SK-N-SH (cell line): ENCODE data around the gene STRADA. TPM values are rescaled to one million over a fixed set of nuclear protein-coding genes. Genes with fewer than 3 reads are reported as not detected.

ENCODE experiments used
- CTCF ChIA-PET: fragments of 300-600, 350-600 bp; formaldehyde crosslinking; extraction: SDS; loops from one replicate; lab custom pipeline; 2021; lab: Yijun Ruan, JAX
- POLR2A ChIA-PET: fragments of 350-600 bp; sonication (Branson Sonifier 250); formaldehyde crosslinking; extraction: SDS; loops from one replicate; lab custom pipeline; 2020; ENCODE audit warnings: antibody characterized with exemption, inconsistent platforms; lab: Yijun Ruan, JAX
- DNase-seq: peaks from one replicate; pipeline ENCODE4 v3.0.0; 2012
- H2AFZ ChIP-seq: fragments of 200-600 bp; sonication (generic); 2 replicates; pipeline ENCODE4 v1.8.1; 2016; ENCODE audit warnings: antibody characterized with exemption, mild to moderate bottlenecking, low read depth
- H3F3A ChIP-seq: fragments of 200-600 bp; sonication (generic); replicated peaks from 2 replicates; pipeline ENCODE3; 2016; ENCODE audit warnings: antibody characterized with exemption, mild to moderate bottlenecking; ENCODE audit not compliant: insufficient read depth
- H3K27ac ChIP-seq, 2 experiments: fragments of 200-500 bp in 1 of 2; fragments of 200-600 bp in 1 of 2; sonication (Bioruptor generic) in 1 of 2; sonication (generic), shearing (Covaris generic) in 1 of 2; 2 replicates each; pipeline versions ENCODE4 v1.5.1 to v1.6.1; 2014 to 2016; ENCODE audit warnings: low read depth in 2 of 2, inconsistent platforms in 1 of 2, low read length in 1 of 2, mild to moderate bottlenecking in 1 of 2, mixed read lengths in 1 of 2
- H3K27me3 ChIP-seq: fragments of 200-600 bp; sonication (generic), shearing (Covaris generic); 2 replicates; pipeline ENCODE4 v1.6.1; 2016; ENCODE audit warnings: mixed run types; ENCODE audit not compliant: insufficient read depth
- H3K36me3 ChIP-seq, 2 experiments: fragments of 200-500 bp in 1 of 2; fragments of 200-600 bp in 1 of 2; sonication (Bioruptor generic) in 1 of 2; sonication (generic) in 1 of 2; replicated peaks in 1 of 2; 2 replicates each; pipeline versions ENCODE3 to v1.5.1; 2014 to 2016; ENCODE audit warnings: low read length in 1 of 2, mild to moderate bottlenecking in 1 of 2; ENCODE audit not compliant: insufficient read depth in 2 of 2, control insufficient read depth in 1 of 2
- H3K4me1 ChIP-seq, 2 experiments: fragments of 200-500 bp in 1 of 2; fragments of 200-600 bp in 1 of 2; sonication (Bioruptor generic) in 1 of 2; sonication (generic), shearing (Covaris generic) in 1 of 2; 2 replicates each; pipeline versions ENCODE4 v1.5.1 to v1.6.1; 2014 to 2016; ENCODE audit warnings: low read depth in 1 of 2, low read length in 1 of 2, mixed run types in 1 of 2; ENCODE audit not compliant: insufficient read depth in 2 of 2, control insufficient read depth in 1 of 2
- H3K4me2 ChIP-seq: fragments of 200-600 bp; sonication (generic), shearing (Covaris generic); 2 replicates; pipeline ENCODE4 v1.6.1; 2017; ENCODE audit warnings: mixed run types
- H3K4me3 ChIP-seq, 2 experiments: fragments of 200-500 bp in 1 of 2; fragments of 200-600 bp in 1 of 2; sonication (Bioruptor generic) in 1 of 2; sonication (generic), shearing (Covaris generic) in 1 of 2; 2 replicates each; pipeline versions ENCODE4 v1.5.1 to v1.8.1; 2014 to 2016; ENCODE audit warnings: low read depth in 2 of 2, inconsistent platforms in 1 of 2, low read length in 1 of 2, mild to moderate bottlenecking in 1 of 2, mixed read lengths in 1 of 2, moderate library complexity in 1 of 2
- H3K79me2 ChIP-seq: fragments of 200-600 bp; sonication (generic); 2 replicates; pipeline ENCODE4 v1.8.1; 2017; ENCODE audit warnings: mild to moderate bottlenecking; ENCODE audit not compliant: insufficient read depth
- H3K9ac ChIP-seq: fragments of 200-600 bp; sonication (generic); 2 replicates; pipeline ENCODE4 v1.6.1; 2017; ENCODE audit warnings: mixed run types
- H3K9me2 ChIP-seq: fragments of 200-600 bp; sonication (generic); 2 replicates; pipeline ENCODE4 v1.6.1; 2017; ENCODE audit warnings: mixed run types
- H3K9me3 ChIP-seq: fragments of 200-600 bp; sonication (generic); 2 replicates; pipeline ENCODE4 v1.6.1; 2017; ENCODE audit warnings: mixed run types, mild to moderate bottlenecking, moderate library complexity
- H4K20me1 ChIP-seq: fragments of 200-600 bp; sonication (generic); 2 replicates; pipeline ENCODE4 v1.6.1; 2017; ENCODE audit warnings: mild to moderate bottlenecking, mixed run types; ENCODE audit not compliant: insufficient read depth
- CTCF ChIP-seq: fragments of 200-600 bp; sonication (generic); IDR thresholded peaks from 2 replicates; pipeline ENCODE4 v1.6.1; 2017; ENCODE audit warnings: antibody characterized with exemption, mild to moderate bottlenecking, moderate library complexity
- ELF1 ChIP-seq: IDR thresholded peaks from 2 replicates; pipeline ENCODE4 v1.4.0; 2012
- EP300 ChIP-seq, 2 experiments: IDR thresholded peaks; 2 replicates each; pipeline versions ENCODE4 v1.4.0 to v1.6.1; 2012; ENCODE audit warnings: borderline replicate concordance in 1 of 2, low read depth in 1 of 2, low read length in 1 of 2
- EZH2phosphoT487 ChIP-seq: fragments of 200-600 bp; sonication (generic); IDR thresholded peaks from 2 replicates; pipeline ENCODE4 v1.6.1; 2017; ENCODE audit warnings: low read depth, mixed run types, mild to moderate bottlenecking, antibody characterized with exemption, moderate library complexity, borderline replicate concordance
- GABPA ChIP-seq: IDR thresholded peaks from 2 replicates; pipeline ENCODE4 v1.4.0; 2012; ENCODE audit warnings: low read depth, mild to moderate bottlenecking
- MEF2A ChIP-seq: IDR thresholded peaks from 2 replicates; pipeline ENCODE4 v1.4.0; 2012; ENCODE audit warnings: low read depth, borderline replicate concordance
- PBX3 ChIP-seq: IDR thresholded peaks from 2 replicates; pipeline ENCODE4; 2012
- POLR2AphosphoS5 ChIP-seq: IDR thresholded peaks from 2 replicates; pipeline ENCODE4 v1.6.1; 2012; ENCODE audit warnings: low read depth, low read length
- RAD21 ChIP-seq: IDR thresholded peaks from 2 replicates; pipeline ENCODE4 v1.6.1; 2012; ENCODE audit warnings: mild to moderate bottlenecking, low read length
- RCOR1 ChIP-seq: fragments of 150-350 bp; IDR thresholded peaks from 2 replicates; pipeline ENCODE4 v1.6.1; 2017; ENCODE audit warnings: antibody characterized with exemption, low read length
- REST ChIP-seq: IDR thresholded peaks from 2 replicates; pipeline ENCODE4 v1.6.1; 2012; ENCODE audit warnings: mild to moderate bottlenecking, low read depth, low read length, moderate library complexity
- RFX5 ChIP-seq: IDR thresholded peaks from 2 replicates; pipeline ENCODE4 v1.6.1; 2012; ENCODE audit warnings: mild to moderate bottlenecking, improper control_type of control experiment, low read length
- SIN3A ChIP-seq: IDR thresholded peaks from 2 replicates; pipeline ENCODE4 v1.6.1; 2012; ENCODE audit warnings: low read depth, mild to moderate bottlenecking, low read length, moderate library complexity, borderline replicate concordance
- SMC3 ChIP-seq: IDR thresholded peaks from 2 replicates; pipeline ENCODE4 v1.6.1; 2012; ENCODE audit warnings: low read depth, low read length, improper control_type of control experiment
- TEAD4 ChIP-seq: IDR thresholded peaks from 2 replicates; pipeline ENCODE4 v1.4.0; 2012; ENCODE audit warnings: mild to moderate bottlenecking, borderline replicate concordance; ENCODE audit not compliant: insufficient read depth
- USF1 ChIP-seq: IDR thresholded peaks from 2 replicates; pipeline ENCODE4 v1.4.0; 2012; ENCODE audit warnings: low read depth, borderline replicate concordance
- WGBS: methylation state at CpG from one replicate; pipeline ENCODE4 v1.1.6; 2017; ENCODE audit warnings: low lambda C conversion rate; 5-methylcytosine and 5-hydroxymethylcytosine counted together
- polyA plus RNA-seq, 3 experiments: library from polyadenylated mRNA; depleted of rRNA; stranded (reverse); fragments of >200 nt; gene quantifications; 2 replicates each; pipeline ENCODE4 v1.2.3, GENCODE V29; 2012

STRADA gene
- polyA plus RNA-seq, 1 of the 3 experiments (the other 2 are of a cell fraction): 37.3 TPM

- Histone ChIP-seq H3K27me3 (no peaks in the 10 kb centered on the region), H3F3A (peaks cover 15% of the 10 kb centered on the region), H3K79me2 (peaks cover 3% of the 10 kb centered on the region; the same call in 1 of the 2 replicates), H3K9me2 (no peaks in the 10 kb centered on the region), H3K9ac (no peak overlapping the region), H4K20me1 (no peaks in the 10 kb centered on the region), H3K4me3 (no peak overlapping the region), H3K4me2 (no peak overlapping the region), H3K9me3 (no peaks in the 10 kb centered on the region), H3K4me1 (no peaks in the 10 kb centered on the region), H2AFZ (no peak overlapping the region), H3K36me3 (peaks cover 70 to 89% of the 10 kb centered on the region in 2 experiments), H3K27ac (no peak overlapping the region)
- TF ChIP-seq ELF1 (no peak), TEAD4 (no peak)
- WGBS: 90% methylated on average over 1 of the region's 1 CpG
- ChIA-PET CTCF (no interaction called here), POLR2A (no interaction called here)
- DNase-seq: no peak
Observed at GRCh38 chr17:63753215-63753614, 11.6 kb upstream of the STRADA start.

GRCh38 chr17:63752707-63753106, 11.1 kb upstream of the STRADA start:
- Histone ChIP-seq H3K27ac (no peak overlapping the region), H3K9ac (no peak overlapping the region), H3F3A (peaks cover 20% of the 10 kb centered on the region), H3K4me3 (no peak overlapping the region), H3K27me3 (no peaks in the 10 kb centered on the region), H3K4me1 (no peaks in the 10 kb centered on the region), H3K4me2 (no peak overlapping the region), H3K9me2 (no peaks in the 10 kb centered on the region), H2AFZ (no peak overlapping the region), H4K20me1 (no peaks in the 10 kb centered on the region), H3K9me3 (no peaks in the 10 kb centered on the region), H3K36me3 (peaks cover 65 to 89% of the 10 kb centered on the region in 2 experiments), H3K79me2 (peaks cover 3% of the 10 kb centered on the region; the same call in 1 of the 2 replicates)
- CTCF ChIA-PET: no interaction called here
- no peak for DNase-seq
- POLR2A ChIA-PET: no interaction called here
- no peak for TF ChIP-seq PBX3
- TF ChIP-seq SIN3A: no peak
- no peak for TF ChIP-seq POLR2AphosphoS5
- TF ChIP-seq USF1: no peak
- no peak for TF ChIP-seq EP300 (IDR thresholded peaks at IDR 0.05; ENCODE audit: borderline replicate concordance in 1 of 2, low read depth in 1 of 2, low read length in 1 of 2)
- TF ChIP-seq GABPA: no peak
- 100% methylated on average over 1 of the region's 1 CpG for WGBS

- 96% methylated on average over 8 of the region's 8 CpGs for WGBS
- H4K20me1 ChIP-seq: no peaks in the 10 kb centered on the region
- H3K27me3 ChIP-seq: no peaks in the 10 kb centered on the region
- H3K4me2 ChIP-seq: no peak overlapping the region
- no peak overlapping the region for H3K9ac ChIP-seq
- peaks cover 3% of the 10 kb centered on the region; the same call in 1 of the 2 replicates for H3K79me2 ChIP-seq
- H3K4me3 ChIP-seq: no peak overlapping the region
- no peak for DNase-seq
- H3K9me2 ChIP-seq: no peaks in the 10 kb centered on the region
- H3K36me3 ChIP-seq: peaks cover 70 to 89% of the 10 kb centered on the region in 2 experiments
- H3K27ac ChIP-seq: no peak overlapping the region
- no peak overlapping the region for H2AFZ ChIP-seq
- CTCF ChIA-PET: no interaction called here
- POLR2A ChIA-PET: no interaction called here
- H3F3A ChIP-seq: peaks cover 29% of the 10 kb centered on the region
- no peaks in the 10 kb centered on the region for H3K4me1 ChIP-seq
- no peaks in the 10 kb centered on the region for H3K9me3 ChIP-seq
- no peak for TF ChIP-seq EZH2phosphoT487
- no peak for TF ChIP-seq RCOR1
- no peak for TF ChIP-seq EP300 (IDR thresholded peaks at IDR 0.05; ENCODE audit: borderline replicate concordance in 1 of 2, low read depth in 1 of 2, low read length in 1 of 2)
- no peak for TF ChIP-seq POLR2AphosphoS5
- TF ChIP-seq REST: no peak
- no peak for TF ChIP-seq RAD21
- TF ChIP-seq RFX5: no peak
- no peak for TF ChIP-seq CTCF
- no peak for TF ChIP-seq MEF2A
- no peak for TF ChIP-seq SMC3
Observed at GRCh38 chr17:63751806-63752205, 10.2 kb upstream of the STRADA start.
